ENCODE data around the gene ALOX5AP. TPM values are rescaled to one million over a fixed set of nuclear protein-coding genes. Genes with fewer than 3 reads are reported as not detected.

Gene ALOX5AP
- total RNA-seq, 1 donor from 2014 or later: 65.8 TPM

DNA sequence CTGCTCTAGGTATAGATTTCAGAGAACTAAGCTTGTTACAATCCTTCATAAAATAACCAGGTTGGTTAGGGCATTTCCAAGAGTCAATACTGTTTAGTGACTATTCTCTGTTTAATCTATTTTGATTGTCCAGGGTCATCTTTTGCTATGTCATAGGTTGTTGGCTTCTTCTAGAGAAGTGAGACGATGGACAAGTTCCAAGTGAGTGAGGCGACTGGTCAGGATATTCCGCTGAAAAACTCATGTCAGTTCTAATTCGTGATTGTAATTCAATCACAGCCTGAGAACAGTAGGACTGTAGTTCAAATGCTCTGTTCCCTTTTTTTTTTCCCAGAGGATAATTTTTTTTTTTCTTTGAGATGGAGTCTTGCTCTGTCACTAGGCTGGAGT lies 15.8 kb upstream of the ALOX5AP start:
- Mint-ChIP-seq H3K4me1 (ENCODE audit: low read depth) (peaks cover 26% of the 10 kb centered on the region), H3K27ac (no peak overlapping the region), H3K4me3 (no peak overlapping the region), H3K27me3 (ENCODE audit: insufficient read depth) (peaks cover 14% of the 10 kb centered on the region), H3K36me3 (ENCODE audit: low read depth) (no peaks in the 10 kb centered on the region), H3K9me3 (no peaks in the 10 kb centered on the region)
- no peak for DNase-seq (ENCODE audit: low spot score)
- intact Hi-C loops (cut with micrococcal nuclease): no loop called here

DNA sequence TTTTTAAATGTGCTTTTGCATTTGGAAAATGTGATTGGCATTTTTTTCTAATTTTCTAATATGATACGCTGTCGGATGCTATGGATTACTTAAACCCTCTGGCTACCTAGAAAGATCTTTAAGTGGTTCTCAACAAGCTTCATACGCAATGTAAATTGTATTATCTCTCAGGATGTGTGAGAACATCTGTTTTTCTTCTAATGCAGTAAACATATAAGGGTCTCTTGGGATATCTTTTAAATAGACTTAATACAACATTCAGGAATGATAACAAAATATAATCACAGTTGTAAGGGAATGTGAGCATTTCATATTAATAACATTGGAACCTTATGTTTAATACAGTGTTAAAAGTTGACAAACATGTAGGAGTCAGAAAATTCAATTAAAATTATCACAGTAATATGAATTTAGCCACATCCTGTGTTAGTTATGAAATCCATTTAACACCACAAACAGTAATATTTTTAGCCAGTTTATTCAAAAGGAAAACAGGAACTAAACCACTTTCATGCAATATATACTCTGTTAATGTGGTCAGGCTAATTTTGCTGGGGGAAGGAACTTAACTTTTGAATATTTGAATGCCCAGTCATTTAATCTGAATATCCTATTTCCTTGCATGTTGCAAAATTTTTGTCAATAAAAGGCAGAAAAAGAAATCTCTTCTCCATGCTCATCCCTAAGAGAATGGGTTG lies 15.0 kb upstream of the ALOX5AP start:
- Mint-ChIP-seq H3K27me3 (ENCODE audit: insufficient read depth) (peaks cover 14% of the 10 kb centered on the region), H3K4me3 (no peak overlapping the region), H3K36me3 (ENCODE audit: low read depth) (no peaks in the 10 kb centered on the region), H3K27ac (no peak overlapping the region), H3K4me1 (ENCODE audit: low read depth) (peaks cover 21% of the 10 kb centered on the region), H3K9me3 (no peaks in the 10 kb centered on the region)
- intact Hi-C loops (cut with micrococcal nuclease): no loop called here
- no peak for DNase-seq (ENCODE audit: low spot score)

GRCh38 chr13:30721936-30722335 lies 13.4 kb upstream of the ALOX5AP start:
- Mint-ChIP-seq H3K27me3 (ENCODE audit: insufficient read depth) (peaks cover 14% of the 10 kb centered on the region), H3K27ac (no peak overlapping the region), H3K36me3 (ENCODE audit: low read depth) (no peaks in the 10 kb centered on the region), H3K4me3 (no peak overlapping the region), H3K4me1 (ENCODE audit: low read depth) (peaks cover 21% of the 10 kb centered on the region), H3K9me3 (no peaks in the 10 kb centered on the region)
- DNase-seq (ENCODE audit: low spot score): no peak
- intact Hi-C loops (cut with micrococcal nuclease): no loop called here

DNA sequence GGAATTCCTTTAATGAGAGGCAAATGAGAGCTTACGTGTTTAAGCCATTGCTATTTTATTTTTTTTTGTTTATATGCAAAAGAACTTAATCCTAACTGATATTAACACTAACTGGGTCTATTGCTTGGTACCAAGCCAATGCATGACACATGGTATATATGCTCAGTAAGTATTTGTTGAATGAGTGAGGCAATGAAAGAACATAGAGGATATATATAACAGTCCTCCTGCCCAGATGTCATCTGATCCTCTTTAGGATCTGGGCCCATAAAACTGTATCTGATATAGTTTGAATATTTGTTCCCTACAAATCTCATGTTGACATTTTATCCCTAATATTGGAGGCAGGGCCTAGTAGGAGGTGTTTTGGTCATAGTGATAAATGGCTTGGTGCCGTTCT lies 13.0 kb upstream of the ALOX5AP start:
- H3K27me3 Mint-ChIP-seq (ENCODE audit: insufficient read depth): peaks cover 14% of the 10 kb centered on the region
- no peaks in the 10 kb centered on the region for H3K9me3 Mint-ChIP-seq
- no peak for DNase-seq (ENCODE audit: low spot score)
- H3K36me3 Mint-ChIP-seq (ENCODE audit: low read depth): no peaks in the 10 kb centered on the region
- H3K27ac Mint-ChIP-seq: no peak overlapping the region
- intact Hi-C loops (cut with micrococcal nuclease): no loop called here
- peaks cover 21% of the 10 kb centered on the region for H3K4me1 Mint-ChIP-seq (ENCODE audit: low read depth)
- no peak overlapping the region for H3K4me3 Mint-ChIP-seq

DNA sequence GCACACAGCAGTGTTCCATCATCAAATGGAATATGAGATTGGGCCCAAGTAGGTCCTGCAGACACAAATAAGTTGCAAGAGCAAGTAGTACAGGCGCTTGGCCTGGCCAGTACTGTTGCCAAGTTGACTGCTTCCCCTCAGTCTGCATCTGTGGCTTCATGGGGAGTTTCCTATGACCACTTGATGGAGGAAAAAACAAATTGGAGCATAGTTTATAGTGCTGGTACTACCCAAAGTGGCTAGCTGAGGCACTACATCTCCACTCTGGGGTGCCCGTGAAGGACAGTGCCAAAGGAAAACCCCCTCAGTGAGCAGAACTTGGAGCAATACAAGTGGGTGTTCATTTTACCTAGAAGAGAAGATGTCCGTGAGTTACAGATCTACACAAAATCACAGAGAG lies 10.6 kb upstream of the ALOX5AP start:
- Mint-ChIP-seq H3K27ac (no peak overlapping the region), H3K9me3 (no peaks in the 10 kb centered on the region), H3K4me3 (no peak overlapping the region), H3K36me3 (ENCODE audit: low read depth) (no peaks in the 10 kb centered on the region), H3K4me1 (ENCODE audit: low read depth) (peaks cover 21% of the 10 kb centered on the region), H3K27me3 (ENCODE audit: insufficient read depth) (peaks cover 10% of the 10 kb centered on the region)
- intact Hi-C loops (cut with micrococcal nuclease): no loop called here
- DNase-seq (ENCODE audit: low spot score): no peak

DNA sequence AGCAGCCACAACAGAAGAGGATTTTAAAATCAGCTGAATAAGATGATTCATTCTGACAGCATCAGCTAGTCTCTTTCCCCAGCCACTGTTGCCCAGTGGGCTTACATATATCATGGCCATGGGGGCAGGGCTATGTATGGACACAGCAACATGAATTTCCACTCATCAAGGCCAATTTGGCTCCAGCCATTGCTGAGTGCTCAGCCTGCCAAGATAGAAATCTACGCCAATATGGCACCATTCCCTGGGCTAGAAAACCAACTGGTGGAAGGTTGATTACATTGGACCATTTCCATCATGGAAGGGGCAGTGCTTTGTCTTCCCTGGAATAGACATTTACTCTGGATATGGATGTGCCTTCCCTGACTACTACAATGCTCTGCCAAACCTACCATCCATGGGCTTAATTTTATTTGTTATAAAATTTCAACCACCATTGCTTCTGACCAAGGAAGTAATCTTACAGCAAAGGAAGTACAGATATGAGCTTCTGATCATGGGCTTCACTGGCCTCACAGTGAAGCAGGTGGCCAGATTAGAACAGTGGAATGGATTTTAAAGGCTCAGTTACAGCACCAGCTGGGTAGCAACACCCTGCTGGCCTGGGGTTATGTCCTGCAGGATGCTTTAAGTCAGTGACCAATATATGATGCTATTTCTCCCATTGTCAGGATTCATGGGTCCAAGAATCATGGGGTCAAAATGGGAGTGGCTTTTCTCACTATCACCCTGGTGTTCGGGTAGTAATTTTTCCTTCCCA lies 9.8 kb upstream of the ALOX5AP start:
- no peak for DNase-seq (ENCODE audit: low spot score)
- intact Hi-C loops (cut with micrococcal nuclease): no loop called here
- Mint-ChIP-seq H3K36me3 (ENCODE audit: low read depth) (no peaks in the 10 kb centered on the region), H3K27ac (no peak overlapping the region), H3K9me3 (no peaks in the 10 kb centered on the region), H3K4me3 (no peak overlapping the region), H3K27me3 (ENCODE audit: insufficient read depth) (peaks cover 10% of the 10 kb centered on the region), H3K4me1 (ENCODE audit: low read depth) (peaks cover 16% of the 10 kb centered on the region)

DNA sequence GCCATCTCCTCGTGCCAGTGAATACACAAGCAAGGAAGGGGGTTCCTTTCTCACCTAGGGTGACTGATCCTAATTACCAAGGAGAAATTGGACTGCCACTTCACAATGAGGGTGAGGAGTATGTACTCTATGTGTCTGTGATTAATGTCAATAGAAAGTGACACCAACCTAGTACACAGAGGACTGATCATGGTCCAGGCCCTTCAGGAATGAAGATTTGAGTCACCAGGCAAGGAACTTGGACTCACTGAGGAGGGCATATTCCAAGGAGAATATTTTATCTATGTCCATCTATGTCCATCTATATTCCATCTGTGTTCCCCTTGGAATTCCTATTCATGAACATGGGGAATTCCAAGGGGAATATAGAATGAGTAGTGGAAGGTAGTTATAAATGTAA lies 9.2 kb upstream of the ALOX5AP start:
- Mint-ChIP-seq H3K36me3 (ENCODE audit: low read depth) (no peaks in the 10 kb centered on the region), H3K9me3 (no peaks in the 10 kb centered on the region), H3K27ac (no peak overlapping the region), H3K4me3 (no peak overlapping the region), H3K4me1 (ENCODE audit: low read depth) (peaks cover 9% of the 10 kb centered on the region), H3K27me3 (ENCODE audit: insufficient read depth) (peaks cover 10% of the 10 kb centered on the region)
- intact Hi-C loops (cut with micrococcal nuclease): no loop called here
- no peak for DNase-seq (ENCODE audit: low spot score)

GRCh38 chr13:30727491-30728355 lies 7.6 kb upstream of the ALOX5AP start:
- H3K27me3 Mint-ChIP-seq (ENCODE audit: insufficient read depth): peaks cover 6% of the 10 kb centered on the region
- H3K9me3 Mint-ChIP-seq: no peaks in the 10 kb centered on the region
- H3K36me3 Mint-ChIP-seq (ENCODE audit: low read depth): no peaks in the 10 kb centered on the region
- H3K4me1 Mint-ChIP-seq (ENCODE audit: low read depth): peaks cover 4% of the 10 kb centered on the region
- intact Hi-C loops (cut with micrococcal nuclease): no loop called here
- H3K27ac Mint-ChIP-seq: no peak overlapping the region
- DNase-seq (ENCODE audit: low spot score): no peak
- H3K4me3 Mint-ChIP-seq: no peak overlapping the region

DNA sequence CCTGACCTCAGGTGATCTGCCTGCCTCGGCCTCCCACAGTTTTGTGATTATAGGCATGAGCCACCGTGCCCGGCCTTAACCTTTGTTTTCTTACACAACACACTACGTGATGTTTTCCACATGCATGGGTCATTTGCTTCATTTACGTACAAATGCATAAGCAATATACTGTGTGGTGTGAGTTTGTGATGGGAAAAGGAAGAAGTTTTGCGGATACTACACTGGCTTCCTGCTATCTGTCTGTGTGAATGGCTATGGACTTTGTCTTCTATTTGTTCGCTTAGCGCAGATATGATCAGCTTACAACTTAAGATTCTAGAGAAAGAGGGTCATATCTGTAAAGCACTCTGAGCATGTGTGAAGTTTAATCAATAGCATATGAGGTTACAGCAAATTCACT lies 5.5 kb upstream of the ALOX5AP start:
- no peak overlapping the region for H3K27ac Mint-ChIP-seq
- intact Hi-C loops (cut with micrococcal nuclease): no loop called here
- no peaks in the 10 kb centered on the region for H3K9me3 Mint-ChIP-seq
- H3K27me3 Mint-ChIP-seq (ENCODE audit: insufficient read depth): peaks cover 5% of the 10 kb centered on the region
- no peak overlapping the region for H3K4me3 Mint-ChIP-seq
- peaks cover 17% of the 10 kb centered on the region for H3K4me1 Mint-ChIP-seq (ENCODE audit: low read depth)
- no peak for DNase-seq (ENCODE audit: low spot score)
- H3K36me3 Mint-ChIP-seq (ENCODE audit: low read depth): no peaks in the 10 kb centered on the region

- intact Hi-C loops (cut with micrococcal nuclease): no loop called here
- DNase-seq (ENCODE audit: low spot score): no peak
- Mint-ChIP-seq H3K9me3 (no peaks in the 10 kb centered on the region), H3K27ac (no peak overlapping the region), H3K4me3 (no peak overlapping the region), H3K36me3 (ENCODE audit: low read depth) (peaks cover 2% of the 10 kb centered on the region), H3K4me1 (ENCODE audit: low read depth) (peaks cover 24% of the 10 kb centered on the region), H3K27me3 (ENCODE audit: insufficient read depth) (peaks cover 5% of the 10 kb centered on the region)
Measured at GRCh38 chr13:30730526-30730925, 4.8 kb upstream of the ALOX5AP start.

DNA sequence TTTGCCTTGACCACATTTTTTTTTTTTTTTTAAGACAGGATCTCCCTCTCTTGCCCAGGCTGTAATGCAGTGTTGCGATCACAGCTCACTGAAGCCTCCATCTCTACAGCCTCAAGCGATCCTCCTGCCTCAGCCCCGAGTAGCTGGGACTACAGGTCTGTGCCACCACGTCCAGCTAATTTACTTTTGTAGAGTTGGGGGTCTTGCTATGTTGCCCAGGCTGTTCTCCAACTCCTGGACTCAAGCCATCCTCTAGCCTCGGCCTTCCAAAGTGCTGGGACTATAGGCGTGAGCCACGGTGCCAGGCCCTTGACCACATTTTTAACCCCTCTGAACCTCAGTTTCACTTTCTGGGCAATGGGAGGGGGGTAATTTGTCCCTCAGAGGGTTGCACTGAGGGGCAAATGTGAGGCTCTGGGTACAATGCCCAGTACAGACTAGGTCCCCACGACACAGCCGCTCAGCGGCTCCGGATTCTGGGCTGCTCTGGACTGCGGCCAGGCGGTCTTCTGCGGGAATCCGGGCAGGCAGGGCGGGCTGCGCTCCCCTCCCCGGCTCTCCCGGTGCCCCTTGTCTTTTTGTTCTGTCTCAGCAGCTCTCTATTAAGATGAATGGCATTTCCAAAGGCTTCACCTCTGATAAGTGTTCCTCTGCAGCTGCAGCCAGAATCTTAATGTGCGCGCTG lies 3.8 kb upstream of the ALOX5AP start:
- peaks cover 2% of the 10 kb centered on the region for H3K36me3 Mint-ChIP-seq (ENCODE audit: low read depth)
- peaks cover 34% of the 10 kb centered on the region for H3K4me1 Mint-ChIP-seq (ENCODE audit: low read depth)
- H3K9me3 Mint-ChIP-seq: no peaks in the 10 kb centered on the region
- intact Hi-C loops (cut with micrococcal nuclease): no loop called here
- no peak overlapping the region for H3K27ac Mint-ChIP-seq
- peaks cover 5% of the 10 kb centered on the region for H3K27me3 Mint-ChIP-seq (ENCODE audit: insufficient read depth)
- DNase-seq (ENCODE audit: low spot score): no peak
- no peak overlapping the region for H3K4me3 Mint-ChIP-seq

GRCh38 chr13:30732046-30732390 lies 3.3 kb upstream of the ALOX5AP start:
- H3K27ac Mint-ChIP-seq: no peak overlapping the region
- no peak overlapping the region for H3K4me3 Mint-ChIP-seq
- H3K36me3 Mint-ChIP-seq (ENCODE audit: low read depth): peaks cover 2% of the 10 kb centered on the region
- DNase-seq (ENCODE audit: low spot score): no peak
- H3K4me1 Mint-ChIP-seq (ENCODE audit: low read depth): peaks cover 39% of the 10 kb centered on the region
- H3K9me3 Mint-ChIP-seq: no peaks in the 10 kb centered on the region
- peaks cover 5% of the 10 kb centered on the region for H3K27me3 Mint-ChIP-seq (ENCODE audit: insufficient read depth)
- intact Hi-C loops (cut with micrococcal nuclease): no loop called here

All from activated T-helper 1 cell treated with anti-CD3 and anti-CD28 coated beads, Interleukin-12 subunit alpha, Interleukin-12 subunit beta, Interleukin-2, Interleukin-4 antibody, amounts not matched to agents 30 ng/mL and 10 ng/mL and 1 ng/mL, durations not matched to agents 14 hours and 24 hours and 36 hours (primary cell).